Upper lobe of right lung (tissue), 1 donor: ENCODE results near the gene CCER1. TPM values are rescaled to one million over a fixed set of nuclear protein-coding genes. Genes with fewer than 3 reads are reported as not detected.
A peak's percentile ranks its signal among the peaks of the same experiment; 100 is the strongest.

ENCODE experiments used
- ATAC-seq: fragments of 200-7000 bp; cut with Tn5 transposase; one replicate; pipeline ENCODE4 v1.9.1; 2020; ENCODE audit warnings: mild to moderate bottlenecking, moderate library complexity
- DNase-seq: peaks from one replicate; pipeline ENCODE4 v3.0.0-alpha.2; 2020
- H3K27ac ChIP-seq: fragments of 200-600 bp; one replicate; pipeline ENCODE4 v1.8.0; 2022
- H3K27me3 ChIP-seq: fragments of 200-600 bp; one replicate; pipeline ENCODE4 v1.8.0; 2022; ENCODE audit warnings: mild to moderate bottlenecking
- H3K36me3 ChIP-seq: fragments of 200-600 bp; one replicate; pipeline ENCODE4 v1.8.0; 2022
- H3K4me1 ChIP-seq: fragments of 200-600 bp; one replicate; pipeline ENCODE4 v1.8.0; 2022
- H3K4me3 ChIP-seq: fragments of 200-600 bp; one replicate; pipeline ENCODE4 v1.8.0; 2022; ENCODE audit warnings: mild to moderate bottlenecking
- H3K9me3 ChIP-seq: fragments of 200-600 bp; one replicate; pipeline ENCODE4 v1.8.0; 2022
- intact Hi-C: fragments of 100-400 bp; cut with DNase I; formaldehyde crosslinking; loops from one replicate; pipeline ENCODE4 v1.11.0; 2022
- total RNA-seq: library from RNA; stranded (reverse); fragmentation: NEBNext Ultra II Directional; extraction: Animal tissue kit (Norgen Biotek cat#: 25700); gene quantifications from one replicate; pipeline ENCODE4 v1.2.1, GENCODE V29; 2021
- TF ChIP-seq, protein P1 (sequence below): fragments of 200-600 bp; IDR thresholded peaks from one replicate; pipeline ENCODE4 v1.8.0; 2022; ENCODE audit warnings: antibody characterized with exemption
- donor health status: DM: no; HTN: yes; CAD: no; lungs with severe emphysema.

CCER1 gene
- total RNA-seq, 1 donor from 2014 or later = not detected

DNA sequence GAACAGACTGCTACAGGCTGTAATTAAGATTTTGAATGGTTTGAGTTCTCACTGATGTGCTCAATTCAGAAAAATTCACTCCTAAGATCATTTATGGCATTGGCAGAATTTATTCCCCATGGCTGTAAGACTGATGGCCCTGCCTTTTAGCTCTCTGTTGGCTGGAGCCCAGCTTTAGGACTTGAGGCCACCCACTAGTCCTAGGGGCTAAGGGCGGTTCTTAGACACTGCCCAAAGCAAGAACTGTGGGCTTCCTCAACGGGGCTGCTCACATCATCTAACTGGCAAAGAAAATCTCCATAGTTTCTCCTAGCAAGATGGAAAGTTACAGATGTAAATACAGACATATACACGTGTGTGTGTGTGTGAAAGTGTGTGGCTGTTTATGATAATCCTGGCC lies 3.4 kb upstream of the CCER1 start:
- H3K9me3 ChIP-seq = no peaks in the 10 kb centered on the region
- intact Hi-C loops = no loop called here
- ATAC-seq (no peak), DNase-seq (no peak)
- TF ChIP-seq, protein P1, sequence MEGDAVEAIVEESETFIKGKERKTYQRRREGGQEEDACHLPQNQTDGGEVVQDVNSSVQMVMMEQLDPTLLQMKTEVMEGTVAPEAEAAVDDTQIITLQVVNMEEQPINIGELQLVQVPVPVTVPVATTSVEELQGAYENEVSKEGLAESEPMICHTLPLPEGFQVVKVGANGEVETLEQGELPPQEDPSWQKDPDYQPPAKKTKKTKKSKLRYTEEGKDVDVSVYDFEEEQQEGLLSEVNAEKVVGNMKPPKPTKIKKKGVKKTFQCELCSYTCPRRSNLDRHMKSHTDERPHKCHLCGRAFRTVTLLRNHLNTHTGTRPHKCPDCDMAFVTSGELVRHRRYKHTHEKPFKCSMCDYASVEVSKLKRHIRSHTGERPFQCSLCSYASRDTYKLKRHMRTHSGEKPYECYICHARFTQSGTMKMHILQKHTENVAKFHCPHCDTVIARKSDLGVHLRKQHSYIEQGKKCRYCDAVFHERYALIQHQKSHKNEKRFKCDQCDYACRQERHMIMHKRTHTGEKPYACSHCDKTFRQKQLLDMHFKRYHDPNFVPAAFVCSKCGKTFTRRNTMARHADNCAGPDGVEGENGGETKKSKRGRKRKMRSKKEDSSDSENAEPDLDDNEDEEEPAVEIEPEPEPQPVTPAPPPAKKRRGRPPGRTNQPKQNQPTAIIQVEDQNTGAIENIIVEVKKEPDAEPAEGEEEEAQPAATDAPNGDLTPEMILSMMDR = no peak
- no peaks in the 10 kb centered on the region for H3K4me1 ChIP-seq
- no peaks in the 10 kb centered on the region for H3K36me3 ChIP-seq
- no peak overlapping the region for H3K27ac ChIP-seq
- H3K27me3 ChIP-seq = no peaks in the 10 kb centered on the region
- no peak overlapping the region for H3K4me3 ChIP-seq

DNA sequence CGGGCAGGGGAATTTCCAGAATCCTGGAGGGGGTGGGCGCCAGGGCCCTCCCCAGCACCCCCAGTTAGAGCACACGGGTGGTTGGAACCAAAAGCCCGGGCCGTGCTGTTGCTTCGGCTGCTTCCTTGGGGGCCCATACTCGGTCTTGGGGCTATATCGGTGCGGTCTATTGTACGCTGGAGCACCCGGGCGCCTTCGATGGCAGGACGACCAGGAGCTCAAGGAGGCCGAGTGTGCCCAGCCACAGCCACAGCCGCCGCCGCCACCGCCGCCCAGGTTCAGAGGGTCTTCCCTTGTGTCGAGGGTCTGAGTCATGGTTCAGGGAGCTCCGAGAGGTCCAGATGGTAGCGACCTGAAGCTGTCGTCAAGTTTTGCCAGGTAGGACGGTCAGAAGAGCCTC lies 548 bp downstream of the CCER1 start:
- Histone ChIP-seq H3K27ac (no peak overlapping the region), H3K36me3 (no peaks in the 10 kb centered on the region), H3K4me3 (no peak overlapping the region), H3K27me3 (no peaks in the 10 kb centered on the region), H3K4me1 (no peaks in the 10 kb centered on the region), H3K9me3 (no peaks in the 10 kb centered on the region)
- intact Hi-C loops = no loop called here
- ATAC-seq (peak; percentile 19), DNase-seq (no peak)
- TF ChIP-seq, protein P1 = no peak

DNA sequence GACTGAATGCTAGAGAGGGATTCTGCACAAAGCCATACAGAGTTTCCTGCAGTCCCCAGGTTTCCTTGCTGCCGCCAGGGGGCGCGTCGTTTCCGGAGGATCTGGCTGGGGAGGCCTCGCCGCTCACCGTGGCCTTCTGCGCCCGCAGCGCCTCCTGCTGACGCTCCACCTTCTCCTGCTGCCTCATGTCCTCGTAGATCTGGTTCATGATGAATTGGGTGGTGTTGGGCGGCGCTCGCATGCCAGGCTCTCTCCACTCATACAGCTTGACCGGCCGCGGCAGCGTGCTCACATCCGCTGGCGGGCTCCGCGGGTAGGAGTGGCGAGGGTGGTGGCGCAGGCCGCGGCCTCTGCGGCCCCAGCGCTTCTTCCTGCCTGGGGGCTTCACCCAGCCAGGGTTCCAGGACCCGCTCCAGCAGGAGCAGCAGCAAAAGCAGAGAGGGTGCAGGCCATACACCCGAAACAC lies 987 bp downstream of the CCER1 start:
- Histone ChIP-seq H3K27ac (no peak overlapping the region), H3K36me3 (no peaks in the 10 kb centered on the region), H3K4me1 (no peaks in the 10 kb centered on the region), H3K9me3 (no peaks in the 10 kb centered on the region), H3K4me3 (no peak overlapping the region), H3K27me3 (no peaks in the 10 kb centered on the region)
- peak; percentile 63 for DNase-seq
- TF ChIP-seq, protein P1 = peak; percentile 18
- intact Hi-C loops = no loop called here
- peak; percentile 21 for ATAC-seq

DNA sequence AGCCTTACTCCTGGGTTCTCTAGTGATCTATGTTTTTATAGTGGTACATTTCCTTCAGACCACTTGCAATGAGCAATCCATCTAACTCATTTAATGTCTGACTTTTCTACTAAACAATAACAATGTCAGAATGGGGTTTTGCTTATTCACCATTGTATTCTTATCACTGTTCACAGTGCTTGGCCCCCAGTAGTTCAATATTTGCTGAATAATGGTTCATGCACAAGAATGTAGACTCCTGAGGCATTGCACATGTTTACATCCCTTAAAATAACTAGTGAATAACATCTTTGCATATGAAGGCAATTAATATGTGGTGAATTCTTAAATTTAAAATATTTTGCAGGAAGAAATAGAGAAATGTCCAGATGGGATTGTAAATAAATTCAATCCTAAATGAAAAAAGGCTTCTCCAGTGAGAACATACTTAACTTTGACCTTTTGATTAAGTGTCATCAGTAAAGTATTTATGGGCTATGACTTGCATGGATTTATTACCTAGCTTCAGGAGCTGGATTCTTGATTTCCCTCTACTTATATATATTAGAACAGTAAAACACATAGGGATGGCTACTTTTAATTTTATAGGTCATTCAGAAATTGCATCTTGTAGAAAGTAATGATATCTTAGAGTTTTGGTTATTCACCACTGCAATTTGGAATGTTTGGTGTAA lies 3.4 kb downstream of the CCER1 start:
- DNase-seq = no peak
- Histone ChIP-seq H3K36me3 (no peaks in the 10 kb centered on the region), H3K4me3 (no peak overlapping the region), H3K27ac (no peak overlapping the region), H3K27me3 (no peaks in the 10 kb centered on the region), H3K9me3 (no peaks in the 10 kb centered on the region), H3K4me1 (no peaks in the 10 kb centered on the region)
- intact Hi-C loops = no loop called here
- ATAC-seq = no peak
- TF ChIP-seq, protein P1 = no peak

DNA sequence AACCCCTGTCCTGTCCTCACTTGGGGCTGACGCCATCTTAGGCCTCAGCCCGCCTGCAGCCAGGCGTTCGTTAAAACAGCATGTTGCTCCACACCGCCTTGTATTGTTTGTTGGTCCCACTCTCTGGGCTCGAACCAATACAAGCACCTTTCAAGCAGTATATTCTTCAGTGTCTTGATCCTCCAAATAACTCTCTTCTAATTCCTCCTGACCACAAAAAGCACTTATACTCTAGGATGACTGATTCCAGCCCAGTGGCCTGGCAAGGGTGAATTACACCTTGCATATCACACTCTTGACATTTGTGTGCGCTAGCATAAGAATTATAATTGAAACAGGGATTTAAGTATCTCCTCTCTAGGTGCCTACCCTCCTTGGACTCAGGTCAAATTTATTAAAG lies 7.1 kb downstream of the CCER1 start:
- no peak overlapping the region for H3K27ac ChIP-seq
- ATAC-seq (peak; percentile 52), DNase-seq (no peak)
- H3K27me3 ChIP-seq = no peaks in the 10 kb centered on the region
- H3K9me3 ChIP-seq = no peaks in the 10 kb centered on the region
- no peaks in the 10 kb centered on the region for H3K36me3 ChIP-seq
- TF ChIP-seq, protein P1 = no peak
- H3K4me3 ChIP-seq = no peak overlapping the region
- intact Hi-C loops = no loop called here
- H3K4me1 ChIP-seq = no peaks in the 10 kb centered on the region
